Dendritic cell treated with granulocyte-macrophage colony-stimulating factor and Interleukin-4, amounts not matched to agents 40 ng/mL and 50 ng/mL, for 4 days (primary cell): Measurements from ENCODE around the gene TTC9.

Experiments used
- H3K27ac Mint-ChIP-seq: one replicate; pipeline ENCODE4 v1.8.0; 2022; ENCODE audit warnings: mild to moderate bottlenecking, mixed read lengths
- H3K27me3 Mint-ChIP-seq: one replicate; pipeline ENCODE4 v1.8.0; 2022; ENCODE audit warnings: mild to moderate bottlenecking, mixed read lengths
- H3K36me3 Mint-ChIP-seq: one replicate; pipeline ENCODE4 v1.8.0; 2022; ENCODE audit warnings: low read depth, mixed read lengths
- H3K4me1 Mint-ChIP-seq: one replicate; pipeline ENCODE4 v1.8.0; 2022; ENCODE audit warnings: low read depth, mixed read lengths
- H3K4me3 Mint-ChIP-seq: one replicate; pipeline ENCODE4 v1.8.0; 2022; ENCODE audit warnings: mild to moderate bottlenecking, moderate library complexity, mixed read lengths
- H3K9me3 Mint-ChIP-seq: one replicate; pipeline ENCODE4 v1.8.0; 2022; ENCODE audit warnings: mixed read lengths
- intact Hi-C: fragments of 100-400 bp; cut with micrococcal nuclease; formaldehyde crosslinking; loops from one replicate; pipeline ENCODE4 v1.15.0; 2022

TTC9 gene

DNA sequence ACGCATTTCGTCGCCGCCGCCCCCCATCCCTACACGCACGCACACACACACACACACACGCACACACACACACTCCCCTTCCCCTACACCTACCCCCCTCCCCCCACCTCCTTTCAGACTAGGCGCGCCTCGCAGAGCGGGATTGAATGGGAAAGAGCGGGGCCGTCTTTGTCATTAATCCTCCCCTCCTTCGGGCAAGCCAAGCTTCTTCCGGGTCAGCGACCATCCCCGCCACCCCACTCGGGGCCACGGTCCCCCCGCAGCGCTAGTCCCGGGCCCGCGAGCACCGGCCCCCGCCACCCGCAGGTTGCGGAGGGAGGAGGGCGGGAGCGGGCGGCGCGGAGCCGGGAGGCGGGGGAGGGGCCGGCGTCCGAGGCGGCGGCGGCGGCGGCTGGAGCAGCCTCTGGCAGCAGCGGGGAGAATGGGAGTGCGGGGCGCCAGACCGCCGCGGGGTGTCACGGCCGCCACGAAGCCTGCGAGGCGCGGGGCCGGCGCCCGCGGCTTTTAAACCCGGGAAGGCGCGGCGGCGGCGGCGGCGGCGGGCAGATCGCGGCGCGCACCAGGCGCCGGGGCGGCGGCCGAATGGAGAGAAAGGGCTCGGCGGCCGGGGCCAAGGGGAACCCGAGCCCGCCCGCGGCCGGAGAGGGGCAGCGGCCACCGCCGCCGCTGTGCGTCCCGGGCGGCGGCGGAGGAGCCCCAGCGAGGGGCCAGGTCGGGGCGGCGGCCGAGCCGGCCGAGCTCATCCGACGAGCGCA is at the start of gene TTC9:
TTC9 (plus strand) TSS at position 369 of the 755 bp plus-strand sequence; CDS start at position 583, 214 bp downstream.
- Mint-ChIP-seq H3K27me3 (peaks cover 42% of the 10 kb centered on the region), H3K4me3 (peak within 1 kb of the TSS; percentile 80), H3K4me1 (peaks cover 40% of the 10 kb centered on the region), H3K9me3 (no peaks in the 10 kb centered on the region), H3K27ac (peak within 1 kb of the TSS; percentile 79), H3K36me3 (peaks cover 5% of the 10 kb centered on the region)
- intact Hi-C loops = loop anchor here (5.0 kb wide), 2 partner anchors 51 to 71 kb away; no protein-coding TSS in a partner anchor

DNA sequence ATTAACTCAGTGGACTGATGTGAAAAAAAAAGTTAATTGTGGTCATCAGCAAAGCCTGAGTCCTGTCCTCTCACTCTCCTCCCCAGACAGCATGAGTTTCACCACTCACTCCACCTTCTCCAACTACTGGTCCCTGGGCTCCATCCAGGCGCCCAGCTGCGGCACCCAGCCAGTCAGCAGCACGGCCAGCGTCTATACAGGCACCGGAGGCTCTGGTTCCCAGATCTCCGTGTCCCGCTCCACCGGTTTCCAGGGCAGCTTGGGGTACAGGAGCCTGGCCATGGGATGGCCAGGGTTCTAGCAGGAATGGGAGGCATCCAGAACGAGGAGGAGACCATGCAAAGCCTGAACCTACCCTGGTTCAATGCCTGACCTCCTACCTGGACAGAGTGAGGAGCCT is 47.3 kb upstream of the TTC9 start:
- peaks cover 71% of the 10 kb centered on the region for H3K36me3 Mint-ChIP-seq
- no peak overlapping the region for H3K27ac Mint-ChIP-seq
- no peaks in the 10 kb centered on the region for H3K27me3 Mint-ChIP-seq
- no peaks in the 10 kb centered on the region for H3K9me3 Mint-ChIP-seq
- H3K4me3 Mint-ChIP-seq = no peak overlapping the region
- peaks cover 11% of the 10 kb centered on the region for H3K4me1 Mint-ChIP-seq
- intact Hi-C loops = no loop called here

DNA sequence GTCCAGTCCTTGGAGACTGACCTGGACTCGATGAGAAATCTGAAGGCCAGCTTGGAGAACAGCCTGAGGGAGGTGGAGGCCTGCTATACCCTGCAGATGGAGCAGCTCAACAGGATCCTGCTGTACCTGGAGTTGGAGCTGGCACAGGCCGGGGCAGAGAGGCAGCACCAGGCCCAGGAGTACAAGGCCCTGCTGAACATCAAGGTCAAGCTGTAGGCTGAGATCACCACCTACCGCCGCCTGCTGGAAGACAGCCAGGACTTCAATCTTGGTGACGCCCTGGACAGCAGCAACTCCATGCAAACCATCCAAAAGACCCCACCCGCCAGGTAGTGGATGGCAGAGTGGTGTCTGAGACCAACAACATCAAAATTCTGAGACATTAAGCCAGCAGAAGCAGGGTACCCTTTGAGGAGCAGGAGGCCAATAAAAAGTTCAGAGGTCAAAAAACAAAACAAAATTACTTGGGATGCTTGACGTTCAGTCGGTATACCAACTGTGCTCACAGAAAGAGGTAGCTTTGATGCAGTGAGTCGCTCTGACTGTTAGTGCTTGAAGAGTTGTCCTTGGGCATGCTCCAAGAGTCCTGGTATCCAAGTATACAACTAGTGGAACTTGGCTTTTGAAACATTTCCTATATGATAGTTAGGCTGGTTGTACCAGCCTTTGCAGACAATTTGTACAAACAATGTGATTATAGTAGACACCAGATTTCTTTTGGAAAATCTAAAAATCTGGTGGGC is 46.1 kb upstream of the TTC9 start:
- H3K4me3 Mint-ChIP-seq = no peak overlapping the region
- intact Hi-C loops = no loop called here
- H3K27me3 Mint-ChIP-seq = no peaks in the 10 kb centered on the region
- no peaks in the 10 kb centered on the region for H3K9me3 Mint-ChIP-seq
- no peak overlapping the region for H3K27ac Mint-ChIP-seq
- H3K36me3 Mint-ChIP-seq = peaks cover 65% of the 10 kb centered on the region
- H3K4me1 Mint-ChIP-seq = peaks cover 16% of the 10 kb centered on the region

DNA sequence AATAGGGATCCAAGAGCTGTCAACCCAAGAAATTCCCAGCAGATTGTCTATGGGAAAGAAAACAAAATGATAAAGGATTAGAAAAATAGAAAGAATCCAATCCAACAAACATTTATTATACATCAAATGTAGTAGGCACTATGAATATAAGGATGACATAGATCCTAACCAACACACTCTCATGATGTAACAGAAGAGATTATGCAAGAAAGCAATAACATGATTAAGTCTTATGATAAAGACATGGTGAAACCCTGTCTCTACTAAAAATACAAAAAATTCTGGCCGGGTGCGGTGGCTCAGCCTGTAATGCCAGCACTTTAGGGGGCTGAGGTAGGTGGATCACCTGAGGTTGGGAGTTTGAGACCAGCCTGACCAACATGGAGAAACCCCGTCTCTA is 44.0 kb upstream of the TTC9 start:
- H3K36me3 Mint-ChIP-seq = peaks cover 44% of the 10 kb centered on the region
- no peak overlapping the region for H3K4me3 Mint-ChIP-seq
- intact Hi-C loops = no loop called here
- H3K27me3 Mint-ChIP-seq = peaks cover 6% of the 10 kb centered on the region
- H3K4me1 Mint-ChIP-seq = peaks cover 16% of the 10 kb centered on the region
- H3K27ac Mint-ChIP-seq = no peak overlapping the region
- no peaks in the 10 kb centered on the region for H3K9me3 Mint-ChIP-seq

DNA sequence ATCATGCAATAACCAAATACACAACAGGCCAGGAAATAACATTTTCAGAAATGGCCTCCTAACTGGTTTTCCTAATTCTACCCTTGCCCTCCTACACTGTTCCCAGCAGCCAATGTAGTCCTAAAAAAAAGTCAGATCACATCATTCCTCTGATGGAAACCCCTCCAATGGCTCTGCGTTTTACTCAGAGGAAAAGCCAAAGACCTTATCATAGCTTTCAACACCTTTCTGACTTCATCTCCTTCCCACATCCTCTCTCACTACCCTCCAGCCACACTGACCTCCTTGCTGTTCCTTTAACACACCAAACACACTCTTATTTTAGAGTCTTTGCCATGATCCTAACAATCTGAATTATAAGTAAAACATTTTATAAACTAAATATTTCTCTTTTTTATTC is 42.4 kb upstream of the TTC9 start:
- Mint-ChIP-seq H3K4me3 (peak overlapping the region; percentile 33), H3K27me3 (peaks cover 9% of the 10 kb centered on the region), H3K36me3 (peaks cover 30% of the 10 kb centered on the region), H3K27ac (no peak overlapping the region), H3K9me3 (no peaks in the 10 kb centered on the region), H3K4me1 (peaks cover 16% of the 10 kb centered on the region)
- intact Hi-C loops = no loop called here

DNA sequence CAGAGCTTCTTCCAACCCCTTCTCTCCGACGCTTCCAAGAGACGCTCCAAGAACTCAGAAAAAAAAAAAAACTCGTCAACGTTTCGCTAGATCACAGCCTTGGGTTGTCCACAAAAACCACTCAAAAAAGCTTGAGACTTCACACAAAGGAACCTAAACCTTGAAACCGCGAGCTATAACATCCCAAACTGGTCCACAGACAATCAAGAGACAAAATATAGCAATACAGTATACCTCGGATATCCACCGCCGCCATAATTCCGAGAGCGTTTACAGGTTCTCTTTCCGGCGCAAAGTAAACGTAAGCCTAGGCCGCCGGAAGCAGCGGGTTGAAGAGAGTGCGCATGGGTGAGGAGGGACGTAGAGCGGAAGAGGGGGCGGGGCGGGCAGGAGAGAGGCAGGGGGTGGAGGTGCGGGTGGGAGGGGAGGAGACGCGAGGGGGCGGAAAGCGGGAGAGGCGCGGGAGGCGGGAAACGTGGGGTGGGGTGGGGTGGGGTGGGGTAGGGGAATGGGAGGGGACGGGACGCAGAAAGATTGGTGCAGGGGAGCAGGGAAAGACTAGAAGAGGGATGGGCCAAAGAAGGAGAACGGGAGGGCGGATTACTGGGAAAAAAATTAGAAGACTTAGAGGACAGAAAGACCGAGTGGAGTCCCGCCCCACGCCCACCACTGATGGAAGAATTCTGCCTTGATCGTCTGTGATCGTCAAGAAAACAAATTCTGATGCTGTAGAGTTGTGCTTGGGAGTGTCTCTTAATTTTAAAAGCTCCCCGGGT is 41.1 kb upstream of the TTC9 start, which contains the start of gene MED6:
MED6 (minus strand) TSS at position 274 of the 776 bp plus-strand sequence; CDS start at position 256, 18 bp downstream.
- H3K27ac Mint-ChIP-seq = peak within 1 kb of the TSS; percentile 97
- peaks cover 18% of the 10 kb centered on the region for H3K36me3 Mint-ChIP-seq
- peaks cover 16% of the 10 kb centered on the region for H3K4me1 Mint-ChIP-seq
- H3K9me3 Mint-ChIP-seq = no peaks in the 10 kb centered on the region
- H3K4me3 Mint-ChIP-seq = peak within 1 kb of the TSS; percentile 93
- H3K27me3 Mint-ChIP-seq = peaks cover 16% of the 10 kb centered on the region
- intact Hi-C loops = loop anchor here (5.0 kb wide), 1 partner anchor 243 kb away; the partner anchor contains the start of gene COX16

DNA sequence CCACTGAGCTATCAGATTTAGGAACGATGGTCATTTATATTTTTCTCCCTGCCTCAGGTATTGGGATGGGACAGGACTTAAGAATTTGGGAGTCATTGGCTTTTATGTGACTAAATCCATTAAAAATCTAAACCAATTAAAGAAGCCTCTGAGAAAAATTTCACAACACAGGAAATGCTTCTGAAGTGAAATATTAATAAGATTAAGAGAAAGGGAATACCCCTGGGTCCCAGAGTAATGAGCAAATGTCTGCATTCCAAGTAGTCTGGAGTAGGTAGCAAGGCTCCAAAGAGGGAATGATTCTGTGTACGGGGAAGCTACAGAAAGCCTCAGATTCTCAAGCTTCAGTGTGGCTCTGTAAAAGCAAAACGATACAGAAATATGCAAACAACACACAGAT is 40.6 kb upstream of the TTC9 start:
- H3K27me3 Mint-ChIP-seq = peaks cover 20% of the 10 kb centered on the region
- intact Hi-C loops = loop anchor here (5.0 kb wide), 1 partner anchor 244 kb away; the partner anchor contains the start of gene COX16
- no peaks in the 10 kb centered on the region for H3K9me3 Mint-ChIP-seq
- H3K4me1 Mint-ChIP-seq = peaks cover 16% of the 10 kb centered on the region
- H3K4me3 Mint-ChIP-seq = peak overlapping the region; percentile 87
- peaks cover 12% of the 10 kb centered on the region for H3K36me3 Mint-ChIP-seq
- peak overlapping the region; percentile 97 for H3K27ac Mint-ChIP-seq

DNA sequence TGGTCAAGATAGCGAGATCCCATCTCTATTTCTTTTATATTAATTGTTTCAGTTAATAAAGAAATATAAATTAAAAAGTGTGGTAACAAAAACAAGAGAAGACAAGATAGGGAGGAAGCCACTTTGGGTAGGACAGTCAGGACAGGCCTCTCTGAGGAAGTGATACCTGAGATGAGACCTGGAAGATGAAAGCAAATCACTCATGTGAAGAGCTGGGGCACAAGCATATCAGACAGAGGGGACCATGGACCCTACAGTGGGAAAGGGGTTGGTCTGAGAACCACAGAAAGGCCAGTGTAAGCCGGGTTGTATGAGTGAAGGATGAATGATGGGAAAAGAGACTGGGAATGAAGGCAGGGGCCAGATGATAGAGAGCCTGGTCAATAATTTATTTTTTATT is 39.5 kb upstream of the TTC9 start:
- Mint-ChIP-seq H3K9me3 (no peaks in the 10 kb centered on the region), H3K36me3 (peaks cover 6% of the 10 kb centered on the region), H3K27ac (no peak overlapping the region), H3K27me3 (peaks cover 27% of the 10 kb centered on the region), H3K4me3 (no peak overlapping the region), H3K4me1 (peaks cover 16% of the 10 kb centered on the region)
- intact Hi-C loops = loop anchor here (5.0 kb wide), 1 partner anchor 245 kb away; the partner anchor contains the start of gene COX16

DNA sequence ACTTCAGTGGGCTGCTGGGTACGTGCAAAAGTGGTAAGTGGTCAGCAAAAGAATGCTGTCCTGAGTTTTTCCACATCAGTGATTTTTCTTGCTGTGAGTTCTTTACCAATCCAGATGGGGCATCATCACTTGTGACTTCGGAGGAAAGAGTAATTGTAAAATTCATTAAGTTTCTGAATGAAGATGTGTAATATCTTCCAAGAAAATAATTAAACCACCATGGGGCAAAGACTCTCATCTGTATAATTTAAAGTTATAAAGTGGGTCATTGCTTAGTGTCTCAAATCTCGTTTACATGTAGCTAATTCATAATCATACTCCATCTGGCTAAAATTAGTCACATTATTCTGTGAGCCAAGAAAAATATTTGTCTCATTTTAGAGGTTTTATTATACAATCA is 30.5 kb upstream of the TTC9 start:
- Mint-ChIP-seq H3K27ac (no peak overlapping the region), H3K36me3 (no peaks in the 10 kb centered on the region), H3K4me3 (no peak overlapping the region), H3K27me3 (peaks cover 16% of the 10 kb centered on the region), H3K4me1 (no peaks in the 10 kb centered on the region), H3K9me3 (no peaks in the 10 kb centered on the region)
- intact Hi-C loops = no loop called here

DNA sequence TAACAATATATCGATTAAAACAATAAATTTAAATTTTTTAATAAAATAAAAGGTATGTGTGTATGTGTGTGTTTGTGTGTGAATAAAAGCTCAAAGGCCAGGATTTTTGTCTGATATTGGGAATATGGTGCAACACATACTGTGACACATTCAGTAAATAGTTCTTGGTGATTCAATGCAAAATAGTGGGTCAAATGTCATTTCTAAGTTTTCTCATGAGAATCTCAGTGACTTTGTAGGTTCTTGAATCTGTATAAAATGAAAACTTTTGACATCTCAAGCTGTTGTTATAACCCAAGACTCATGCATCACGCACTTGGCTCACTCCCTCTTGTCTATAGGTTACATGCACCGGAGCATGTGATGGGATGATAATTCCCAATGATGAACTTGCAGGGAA is 25.1 kb upstream of the TTC9 start:
- H3K9me3 Mint-ChIP-seq = no peaks in the 10 kb centered on the region
- no peak overlapping the region for H3K4me3 Mint-ChIP-seq
- no peak overlapping the region for H3K27ac Mint-ChIP-seq
- no peaks in the 10 kb centered on the region for H3K4me1 Mint-ChIP-seq
- H3K27me3 Mint-ChIP-seq = peaks cover 4% of the 10 kb centered on the region
- intact Hi-C loops = no loop called here
- H3K36me3 Mint-ChIP-seq = no peaks in the 10 kb centered on the region

DNA sequence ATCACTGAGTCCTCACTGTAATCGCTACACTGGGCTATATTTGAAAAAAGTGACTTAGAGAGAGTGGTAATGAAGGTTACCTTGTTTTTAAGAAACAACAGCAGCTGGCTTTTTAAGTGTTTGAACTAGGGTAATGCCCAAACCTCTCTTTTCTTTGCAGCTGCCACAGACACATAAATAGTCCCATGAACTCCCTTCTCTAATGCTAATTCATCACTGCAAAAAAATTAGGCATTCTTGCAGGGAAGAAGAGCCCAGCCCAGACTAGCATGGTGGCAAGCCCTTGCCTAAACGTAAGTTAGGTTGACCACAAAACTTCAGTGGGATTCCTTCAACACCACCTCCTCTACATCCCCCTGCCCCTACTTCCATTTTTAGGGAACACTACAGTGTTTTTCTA is 23.4 kb upstream of the TTC9 start:
- Mint-ChIP-seq H3K4me3 (no peak overlapping the region), H3K9me3 (no peaks in the 10 kb centered on the region), H3K27ac (no peak overlapping the region), H3K4me1 (no peaks in the 10 kb centered on the region), H3K27me3 (peaks cover 7% of the 10 kb centered on the region), H3K36me3 (no peaks in the 10 kb centered on the region)
- intact Hi-C loops = no loop called here

DNA sequence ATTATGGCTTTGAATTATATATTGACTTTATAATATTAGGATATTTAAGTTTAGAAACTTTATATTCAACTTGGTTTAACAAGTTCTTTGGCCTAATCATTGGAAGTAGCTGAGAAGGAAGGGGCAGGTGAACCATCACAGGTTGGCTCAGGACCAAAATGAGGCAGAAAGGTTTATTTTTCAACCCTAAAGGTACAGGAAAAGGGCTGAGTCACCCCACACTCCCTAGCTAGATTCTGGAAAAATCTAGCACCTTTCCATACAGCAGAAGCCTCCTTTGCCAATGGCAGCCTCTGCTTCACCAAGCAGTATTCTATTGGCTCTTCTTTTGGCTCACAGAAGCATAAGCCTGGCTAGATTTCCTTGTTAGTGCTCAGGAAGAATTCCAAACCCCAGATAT is 22.0 kb upstream of the TTC9 start:
- peaks cover 7% of the 10 kb centered on the region for H3K27me3 Mint-ChIP-seq
- H3K4me1 Mint-ChIP-seq = no peaks in the 10 kb centered on the region
- H3K27ac Mint-ChIP-seq = no peak overlapping the region
- H3K9me3 Mint-ChIP-seq = no peaks in the 10 kb centered on the region
- H3K4me3 Mint-ChIP-seq = no peak overlapping the region
- intact Hi-C loops = loop anchor here (10.0 kb wide), 1 partner anchor 355 kb away; no protein-coding TSS in a partner anchor
- no peaks in the 10 kb centered on the region for H3K36me3 Mint-ChIP-seq

DNA sequence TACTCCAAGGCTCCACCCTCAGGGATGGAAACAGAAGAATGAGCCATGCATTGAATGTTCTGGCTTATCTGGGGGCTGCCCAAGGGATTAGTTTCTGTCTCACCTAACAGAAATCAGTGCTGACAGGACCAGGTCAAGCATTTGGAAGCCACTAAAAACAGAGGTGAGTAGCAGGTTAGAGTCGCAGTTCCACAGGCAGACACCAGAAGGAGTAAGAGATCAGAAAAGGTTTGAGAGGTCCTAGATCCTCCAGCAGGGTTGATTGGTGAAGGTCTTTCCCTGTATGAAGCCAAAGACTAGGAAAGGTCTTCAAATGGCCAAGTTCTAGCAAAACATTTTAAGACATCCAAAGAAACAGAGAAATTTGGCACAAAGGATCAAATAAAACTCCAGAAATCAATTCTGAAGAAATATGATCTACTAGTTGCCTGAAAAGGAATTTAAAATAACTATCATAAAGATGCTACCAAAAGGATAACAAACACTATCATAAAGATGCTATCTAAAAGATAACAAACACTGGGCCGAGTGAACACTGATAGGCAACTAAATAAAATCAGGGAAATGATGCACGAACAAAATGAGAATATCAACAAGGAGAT is 19.5 kb upstream of the TTC9 start:
- intact Hi-C loops = loop anchor here (1.0 to 10.0 kb wide), 3 partner anchors 92 to 353 kb away; no protein-coding TSS in a partner anchor
- peaks cover 15% of the 10 kb centered on the region for H3K9me3 Mint-ChIP-seq
- no peaks in the 10 kb centered on the region for H3K4me1 Mint-ChIP-seq
- H3K27me3 Mint-ChIP-seq = peaks cover 7% of the 10 kb centered on the region
- no peak overlapping the region for H3K4me3 Mint-ChIP-seq
- H3K27ac Mint-ChIP-seq = no peak overlapping the region
- H3K36me3 Mint-ChIP-seq = no peaks in the 10 kb centered on the region
